Stimulated activated CD8-positive, alpha-beta memory T cell treated with anti-CD3 and anti-CD28 coated beads, Interleukin-7, amount 100 ng/mL, for 1 hour (primary cell): ENCODE data around the gene CLUH.
A peak's percentile ranks its signal among the peaks of the same experiment; 100 is the strongest.

Source experiments
- DNase-seq, 2 donors: peaks; one replicate each; pipeline ENCODE4 v3.0.0-alpha.2; 2020; ENCODE audit warnings: low read depth in 2 of 2

Gene CLUH, protein sequence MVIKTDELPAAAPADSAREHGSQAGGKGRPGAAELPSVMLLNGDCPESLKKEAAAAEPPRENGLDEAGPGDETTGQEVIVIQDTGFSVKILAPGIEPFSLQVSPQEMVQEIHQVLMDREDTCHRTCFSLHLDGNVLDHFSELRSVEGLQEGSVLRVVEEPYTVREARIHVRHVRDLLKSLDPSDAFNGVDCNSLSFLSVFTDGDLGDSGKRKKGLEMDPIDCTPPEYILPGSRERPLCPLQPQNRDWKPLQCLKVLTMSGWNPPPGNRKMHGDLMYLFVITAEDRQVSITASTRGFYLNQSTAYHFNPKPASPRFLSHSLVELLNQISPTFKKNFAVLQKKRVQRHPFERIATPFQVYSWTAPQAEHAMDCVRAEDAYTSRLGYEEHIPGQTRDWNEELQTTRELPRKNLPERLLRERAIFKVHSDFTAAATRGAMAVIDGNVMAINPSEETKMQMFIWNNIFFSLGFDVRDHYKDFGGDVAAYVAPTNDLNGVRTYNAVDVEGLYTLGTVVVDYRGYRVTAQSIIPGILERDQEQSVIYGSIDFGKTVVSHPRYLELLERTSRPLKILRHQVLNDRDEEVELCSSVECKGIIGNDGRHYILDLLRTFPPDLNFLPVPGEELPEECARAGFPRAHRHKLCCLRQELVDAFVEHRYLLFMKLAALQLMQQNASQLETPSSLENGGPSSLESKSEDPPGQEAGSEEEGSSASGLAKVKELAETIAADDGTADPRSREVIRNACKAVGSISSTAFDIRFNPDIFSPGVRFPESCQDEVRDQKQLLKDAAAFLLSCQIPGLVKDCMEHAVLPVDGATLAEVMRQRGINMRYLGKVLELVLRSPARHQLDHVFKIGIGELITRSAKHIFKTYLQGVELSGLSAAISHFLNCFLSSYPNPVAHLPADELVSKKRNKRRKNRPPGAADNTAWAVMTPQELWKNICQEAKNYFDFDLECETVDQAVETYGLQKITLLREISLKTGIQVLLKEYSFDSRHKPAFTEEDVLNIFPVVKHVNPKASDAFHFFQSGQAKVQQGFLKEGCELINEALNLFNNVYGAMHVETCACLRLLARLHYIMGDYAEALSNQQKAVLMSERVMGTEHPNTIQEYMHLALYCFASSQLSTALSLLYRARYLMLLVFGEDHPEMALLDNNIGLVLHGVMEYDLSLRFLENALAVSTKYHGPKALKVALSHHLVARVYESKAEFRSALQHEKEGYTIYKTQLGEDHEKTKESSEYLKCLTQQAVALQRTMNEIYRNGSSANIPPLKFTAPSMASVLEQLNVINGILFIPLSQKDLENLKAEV (N-terminal part only)

DNA sequence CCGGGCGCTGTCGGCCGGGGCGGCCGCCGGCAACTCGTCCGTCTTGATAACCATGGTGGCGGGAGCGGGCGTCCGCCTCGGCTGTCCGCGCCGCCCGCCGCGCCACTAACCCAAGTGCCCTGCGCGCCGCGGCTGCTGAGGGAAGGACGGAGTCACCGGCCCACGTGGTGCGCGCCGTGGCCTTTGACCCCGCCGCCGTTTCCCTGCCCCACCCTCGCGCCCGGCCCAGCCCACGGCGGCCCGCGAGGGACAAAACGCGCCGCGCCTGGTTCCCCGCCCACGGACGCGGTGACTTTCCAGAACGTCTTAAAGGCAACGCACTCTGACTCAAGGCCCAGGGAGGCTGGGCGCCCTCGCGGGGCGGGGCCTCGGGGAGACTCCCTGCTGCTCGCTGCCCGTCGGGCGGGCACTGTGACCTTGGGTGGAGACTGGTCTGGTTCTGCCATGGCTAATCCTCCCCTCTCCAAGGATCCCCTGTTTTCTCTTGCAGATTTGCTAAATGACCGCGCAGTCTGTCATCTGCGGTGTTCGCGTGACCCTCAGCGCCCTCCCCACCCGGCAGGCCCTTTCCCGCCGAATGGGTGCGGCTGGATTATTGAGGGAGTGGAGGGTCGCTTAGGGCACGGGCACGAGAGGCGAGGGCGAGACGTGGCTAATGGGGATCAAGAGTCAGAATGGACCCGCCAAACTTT is at the start of gene CLUH:
Gene CLUH (minus strand): TSS at position 157 of the 692 bp plus-strand sequence. CDS start 103 bp downstream, at position 54.
- peak; percentile 90 to 94 for DNase-seq

DNA sequence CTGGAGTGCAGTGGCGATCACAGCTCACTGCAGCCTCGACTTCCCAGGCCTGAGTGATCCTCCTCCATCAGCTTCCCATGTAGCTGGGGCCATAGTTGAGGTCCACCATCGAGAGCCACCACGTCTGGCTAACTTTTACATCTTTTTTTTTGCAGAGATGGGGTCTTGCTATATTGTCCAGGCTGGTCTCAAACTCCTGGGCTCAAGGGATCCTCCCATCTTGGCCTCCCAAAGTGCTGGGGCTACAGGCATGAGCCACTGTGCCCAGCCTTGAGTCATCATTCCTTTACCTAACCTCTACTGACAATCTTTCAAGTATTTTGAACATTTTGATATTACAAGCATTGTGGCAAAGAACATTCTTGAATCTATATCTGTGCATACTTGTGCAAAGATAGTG is 47.3 kb upstream of the CLUH start:
- no peak for DNase-seq

DNA sequence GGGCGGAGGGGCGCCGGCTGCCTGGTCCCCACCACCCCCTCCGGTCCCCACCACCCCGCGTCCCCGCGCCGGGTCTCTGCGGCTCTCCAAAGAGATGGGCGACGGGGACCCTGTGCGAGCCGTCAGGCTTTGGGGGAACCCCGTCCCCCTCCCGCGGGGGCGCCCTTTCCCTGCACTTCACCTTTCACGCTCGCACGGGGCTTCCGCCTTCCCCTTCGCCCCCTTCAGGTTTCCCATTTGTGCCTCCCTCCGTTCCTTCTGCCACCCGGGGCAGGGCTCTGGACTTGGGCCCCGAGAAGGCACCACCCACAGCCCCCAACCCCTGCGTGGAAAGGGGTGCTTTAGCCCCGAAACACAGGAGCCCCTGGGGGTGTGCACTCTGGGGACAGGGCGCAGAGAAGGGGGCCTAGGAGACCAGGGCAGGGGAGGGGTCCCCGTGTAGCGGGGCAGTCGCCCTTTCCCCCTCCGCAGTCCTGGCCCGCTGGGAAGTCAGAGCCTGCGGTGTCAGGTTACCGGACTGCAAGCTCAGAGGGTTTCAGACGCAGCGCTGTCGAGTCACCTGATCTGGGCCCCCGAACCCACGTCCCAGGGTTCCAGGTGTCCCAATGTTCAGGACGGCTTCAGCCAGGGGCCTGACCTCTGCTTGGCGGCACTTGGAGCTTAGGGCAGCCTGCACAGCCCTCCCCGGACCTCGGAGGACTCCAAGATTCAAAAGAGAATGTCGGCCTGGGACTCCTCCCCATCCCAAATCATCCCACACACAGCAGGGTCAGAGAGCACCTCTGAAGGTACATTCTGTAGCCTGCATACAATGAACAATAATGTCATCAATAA is 44.5 kb upstream of the CLUH start:
- DNase-seq: no peak

DNA sequence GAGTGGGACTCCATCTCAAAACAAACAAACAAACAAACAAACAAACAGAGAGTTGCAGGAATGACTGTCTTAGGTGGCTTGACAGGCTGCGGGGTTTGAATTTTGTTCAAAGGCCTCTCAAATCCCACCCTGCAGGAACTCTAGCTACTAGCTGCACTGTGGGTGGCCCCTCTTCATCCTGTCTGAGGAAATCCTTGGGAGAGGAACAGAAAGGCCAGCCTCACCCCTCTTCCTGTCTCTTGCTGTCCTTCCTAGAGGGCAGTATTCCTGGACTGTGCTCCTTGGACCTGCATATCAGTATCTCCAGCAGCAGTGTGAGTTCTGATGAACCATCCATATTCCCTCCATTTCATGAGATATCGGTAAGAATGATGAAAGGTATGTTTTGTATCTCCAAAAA is 39.9 kb upstream of the CLUH start:
- no peak for DNase-seq

DNA sequence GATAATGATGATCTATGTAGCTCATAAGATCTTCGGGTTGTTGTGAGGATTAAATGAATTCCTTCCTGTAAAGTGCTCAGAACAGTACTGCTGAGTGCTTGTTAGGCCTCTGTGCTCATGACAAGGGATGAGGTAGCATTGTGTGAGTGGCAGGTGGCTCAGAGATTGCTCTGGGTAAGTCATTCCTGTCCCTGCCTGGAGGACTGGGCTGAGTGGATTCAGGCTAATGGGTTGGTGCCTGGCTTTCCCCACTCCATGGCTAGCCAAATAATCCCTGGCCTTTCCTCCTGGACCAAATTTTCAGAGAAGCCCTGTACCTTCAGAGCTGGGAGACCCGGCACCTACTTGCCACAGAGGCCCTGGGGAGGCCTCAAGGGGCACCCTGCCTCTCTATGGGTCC is 39.2 kb upstream of the CLUH start:
- DNase-seq: no peak

DNA sequence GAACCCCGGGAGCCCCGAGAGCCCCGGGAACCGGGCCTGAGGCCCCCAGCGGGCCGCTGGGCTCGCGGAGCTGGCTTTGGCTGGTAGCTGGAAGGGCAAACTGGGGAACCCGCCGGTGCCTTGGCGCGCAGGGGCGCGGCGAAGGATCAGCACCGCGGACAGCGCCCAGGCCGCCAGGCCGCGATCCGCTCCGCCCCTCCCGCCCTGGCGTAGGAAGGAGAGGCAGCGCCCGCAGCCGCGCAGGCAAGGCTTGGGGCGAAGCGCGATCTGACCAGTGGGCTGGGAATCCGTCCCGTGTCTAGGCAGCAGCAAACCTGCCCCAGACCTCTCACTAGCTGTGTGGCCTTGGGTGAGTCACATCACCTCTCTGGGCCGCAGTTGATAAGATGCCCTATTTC is 38.2 kb upstream of the CLUH start:
- DNase-seq: peak; percentile 48 to 49

DNA sequence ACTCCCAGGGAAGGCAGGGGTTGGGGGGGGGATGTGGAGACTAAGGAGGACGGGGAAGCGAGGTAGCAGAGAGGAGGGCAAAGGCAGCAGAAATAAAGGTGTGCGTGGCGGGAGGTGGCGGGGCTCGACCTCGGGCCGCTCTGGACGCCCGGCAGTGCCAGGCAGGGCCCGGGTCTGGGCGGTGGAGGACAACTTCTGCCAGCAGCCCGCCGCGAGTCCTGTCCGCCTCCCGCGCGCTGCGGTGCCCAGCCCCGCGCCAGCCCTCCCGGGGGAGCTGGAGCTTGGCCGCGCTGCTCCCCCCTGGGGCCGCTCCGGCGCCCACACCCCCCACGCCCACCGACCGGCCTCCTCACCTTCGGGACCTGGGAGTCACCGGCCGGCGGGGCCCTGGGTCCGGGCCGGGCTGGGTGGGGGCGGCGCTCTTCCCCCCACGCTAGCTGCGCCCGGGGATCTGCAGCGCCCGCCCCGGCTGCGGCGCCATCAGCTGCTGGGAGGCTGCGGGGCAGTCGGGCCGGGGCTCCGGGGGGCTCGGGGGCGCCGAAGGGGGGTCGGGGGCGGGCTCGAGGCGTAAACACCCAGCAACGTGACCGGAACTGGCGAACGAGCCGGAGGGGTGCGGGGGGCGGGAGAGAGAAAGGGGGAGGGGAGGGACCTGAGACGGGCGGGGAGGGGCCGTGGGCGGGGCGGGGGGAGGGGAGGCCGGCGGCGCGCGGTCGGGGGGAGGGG is 37.7 kb upstream of the CLUH start, which contains the start of gene CCDC92B:
Gene CCDC92B (minus strand): TSS at position 595 of the 726 bp plus-strand sequence. CDS start 14,507 bp downstream, outside the sequence.
- DNase-seq: no peak

DNA sequence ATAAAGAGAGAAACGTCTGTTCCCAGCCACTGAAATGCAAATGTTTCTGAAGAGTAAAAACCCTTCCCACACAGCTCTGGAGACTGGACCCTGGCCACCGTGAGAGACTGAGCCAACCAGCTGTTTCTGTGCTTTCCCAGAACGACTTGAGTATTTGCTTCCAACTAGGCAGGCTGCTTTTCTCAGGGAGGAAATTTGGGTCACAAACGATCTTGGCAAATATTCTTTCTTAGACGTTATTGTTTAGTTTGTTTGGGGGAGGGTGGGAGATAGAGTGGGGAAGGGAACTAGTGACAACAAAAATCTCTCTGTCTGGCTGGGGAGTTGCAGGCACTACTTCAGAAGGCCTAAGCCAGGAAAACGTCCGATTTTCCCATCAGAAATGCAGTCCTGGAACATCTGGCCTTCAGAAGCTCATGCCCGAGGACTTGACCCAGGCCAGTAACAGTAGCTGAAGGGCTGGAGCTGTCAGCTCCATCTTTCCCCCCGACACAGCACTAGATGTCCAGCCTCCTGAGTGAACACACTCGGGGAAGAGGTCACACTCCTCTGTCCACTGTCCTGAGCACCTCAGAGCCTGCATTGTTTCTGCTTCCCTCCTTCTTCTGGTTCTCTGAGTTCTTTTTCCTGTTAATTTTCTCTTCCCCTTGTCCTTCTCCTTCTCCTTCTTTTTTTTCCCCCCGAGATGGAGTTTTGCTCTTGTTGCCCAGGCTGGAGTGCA is 33.9 kb upstream of the CLUH start:
- DNase-seq: no peak

DNA sequence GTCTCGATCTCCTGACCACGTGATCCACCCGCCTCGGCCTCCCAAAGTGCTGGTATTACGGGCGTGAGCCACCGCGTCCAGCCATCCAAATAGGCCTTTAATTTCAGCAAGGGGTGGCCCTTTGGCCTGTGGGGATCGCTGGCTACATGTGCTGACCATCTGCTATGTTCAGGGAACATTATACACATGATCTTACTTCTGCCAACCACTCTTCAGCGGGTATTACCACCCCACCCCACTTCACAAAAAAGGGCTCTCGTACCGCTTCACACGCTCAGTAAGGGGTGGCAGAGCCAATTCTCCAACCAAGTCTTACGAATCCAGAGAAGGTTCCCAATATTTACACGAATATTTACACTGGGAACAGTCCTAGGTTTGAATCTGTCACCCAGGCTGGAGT is 26.1 kb upstream of the CLUH start:
- no peak for DNase-seq

DNA sequence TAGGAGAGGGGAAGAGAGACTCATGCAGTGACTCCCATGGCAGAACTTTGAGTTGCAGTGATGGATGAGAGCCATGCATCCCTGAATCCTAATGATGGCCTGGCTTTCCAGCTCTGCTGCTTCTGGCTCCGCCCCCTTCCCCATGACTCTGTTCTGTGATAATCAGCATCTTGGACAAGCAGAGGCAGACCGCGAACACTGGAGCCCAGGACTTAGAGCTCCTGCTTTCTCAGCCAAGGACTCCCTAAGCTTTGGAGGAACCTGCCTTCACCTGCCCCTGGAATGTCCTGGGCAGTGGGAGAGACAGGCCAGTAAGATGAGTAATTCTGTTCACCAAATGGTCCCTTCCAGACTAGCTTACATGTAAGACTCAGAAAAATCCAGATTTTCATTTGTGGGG is 25.4 kb upstream of the CLUH start:
- no peak for DNase-seq

DNA sequence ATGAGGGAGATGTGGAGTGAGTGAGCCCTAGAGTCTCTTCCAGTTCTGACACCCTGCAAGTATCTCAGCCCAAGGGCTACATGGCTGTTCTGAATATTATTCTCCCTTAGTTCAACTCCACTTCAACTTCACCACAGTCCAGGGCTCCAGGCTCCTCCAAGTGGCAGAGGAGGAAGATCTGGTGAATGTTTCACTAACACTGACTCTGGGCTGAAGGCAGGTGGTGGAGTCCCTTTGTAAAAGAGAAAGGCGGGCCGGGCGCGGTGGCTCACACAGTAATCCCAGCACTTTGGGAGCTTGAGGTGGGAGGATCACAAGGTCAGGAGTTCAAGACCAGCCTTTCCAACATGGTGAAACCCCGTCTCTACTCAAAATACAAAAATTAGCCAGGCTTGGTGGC is 24.3 kb upstream of the CLUH start:
- DNase-seq: no peak

DNA sequence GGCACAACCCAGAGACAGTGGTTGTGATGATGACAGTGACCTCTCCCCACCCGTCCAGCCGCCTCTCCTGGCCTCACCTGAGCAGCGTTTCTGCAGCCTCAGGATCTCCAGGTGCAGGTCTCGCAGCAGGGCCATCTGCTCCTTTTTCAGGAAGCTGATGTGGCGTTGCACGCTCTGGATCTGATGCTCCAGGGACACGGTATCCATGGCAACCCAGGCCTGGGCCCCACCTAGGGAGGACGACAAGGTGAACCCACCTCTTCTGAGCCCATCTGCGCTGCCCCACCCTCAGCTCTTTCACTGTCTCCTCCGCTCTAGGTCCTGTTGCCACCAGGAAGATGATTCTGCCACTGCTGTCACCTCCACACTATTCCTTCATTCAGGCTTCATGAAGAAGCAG is 23.4 kb upstream of the CLUH start:
- DNase-seq: no peak

DNA sequence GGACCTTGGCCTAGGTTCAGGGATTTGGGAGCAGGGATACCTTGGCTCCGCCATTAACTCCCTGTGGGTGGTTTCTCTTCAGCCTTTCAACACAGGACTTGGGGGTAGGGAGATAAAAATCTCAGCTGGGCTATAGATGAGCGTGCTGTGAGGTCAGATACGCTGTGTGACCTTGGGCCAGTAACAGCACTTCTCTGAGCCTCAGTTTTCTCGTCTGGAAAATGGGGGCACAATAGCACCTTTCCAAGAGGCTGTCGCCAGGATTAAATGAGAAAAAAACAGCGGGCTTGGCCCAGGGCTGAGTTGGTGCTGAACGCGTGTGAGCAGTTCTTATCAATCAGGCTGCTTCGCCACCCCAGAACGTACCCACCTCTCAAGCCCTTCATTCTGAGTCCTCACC is 20.2 kb upstream of the CLUH start:
- DNase-seq: no peak

DNA sequence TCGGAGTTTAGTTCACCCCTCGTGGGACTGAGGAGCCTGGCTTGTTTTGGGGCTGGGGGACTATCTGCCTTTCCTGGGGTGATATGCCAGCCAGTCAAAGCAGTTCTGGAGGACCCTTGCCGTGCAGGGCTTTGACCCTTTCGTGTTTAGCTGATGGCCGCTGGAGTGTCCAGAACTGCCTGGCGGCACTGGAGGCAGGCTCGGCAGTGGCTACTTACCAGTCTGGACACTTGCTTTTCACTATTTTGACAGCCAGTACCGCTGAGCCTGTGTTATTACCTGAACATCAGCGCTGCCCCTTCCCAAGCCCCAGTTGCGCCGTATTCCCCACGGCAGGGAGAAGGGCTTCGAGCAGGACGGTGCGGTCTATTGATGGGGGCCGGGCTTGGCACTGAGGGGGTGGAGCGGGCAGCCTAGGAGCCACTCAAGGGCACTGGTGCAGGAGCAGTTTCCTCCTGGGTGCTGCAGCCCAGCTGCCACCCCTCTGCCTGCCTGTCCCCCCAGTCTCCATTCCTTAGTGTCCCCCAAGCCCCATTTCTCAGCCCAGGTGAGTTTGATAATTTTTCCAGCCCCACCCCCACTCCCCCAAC is 19.3 kb upstream of the CLUH start:
- DNase-seq: no peak

DNA sequence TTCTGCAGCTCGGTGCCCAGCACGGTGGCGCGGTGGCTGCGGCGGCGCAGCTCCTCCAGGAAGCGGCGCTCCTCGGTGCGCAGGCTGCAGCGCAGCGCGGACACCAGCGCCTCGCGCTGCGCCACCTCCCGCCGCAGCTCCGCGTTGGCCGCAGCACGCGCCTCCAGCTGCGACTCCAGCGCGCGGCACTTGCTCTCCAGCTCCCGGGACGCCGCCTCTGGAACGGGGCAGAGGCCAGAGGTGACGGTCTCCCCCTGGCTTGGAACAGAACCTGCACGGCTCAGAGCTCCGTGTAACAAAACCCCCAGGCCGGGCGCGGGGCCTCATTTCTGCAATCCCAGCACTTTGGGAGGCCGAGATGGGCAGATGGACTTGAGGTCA is 13.2 kb upstream of the CLUH start:
- no peak for DNase-seq

DNA sequence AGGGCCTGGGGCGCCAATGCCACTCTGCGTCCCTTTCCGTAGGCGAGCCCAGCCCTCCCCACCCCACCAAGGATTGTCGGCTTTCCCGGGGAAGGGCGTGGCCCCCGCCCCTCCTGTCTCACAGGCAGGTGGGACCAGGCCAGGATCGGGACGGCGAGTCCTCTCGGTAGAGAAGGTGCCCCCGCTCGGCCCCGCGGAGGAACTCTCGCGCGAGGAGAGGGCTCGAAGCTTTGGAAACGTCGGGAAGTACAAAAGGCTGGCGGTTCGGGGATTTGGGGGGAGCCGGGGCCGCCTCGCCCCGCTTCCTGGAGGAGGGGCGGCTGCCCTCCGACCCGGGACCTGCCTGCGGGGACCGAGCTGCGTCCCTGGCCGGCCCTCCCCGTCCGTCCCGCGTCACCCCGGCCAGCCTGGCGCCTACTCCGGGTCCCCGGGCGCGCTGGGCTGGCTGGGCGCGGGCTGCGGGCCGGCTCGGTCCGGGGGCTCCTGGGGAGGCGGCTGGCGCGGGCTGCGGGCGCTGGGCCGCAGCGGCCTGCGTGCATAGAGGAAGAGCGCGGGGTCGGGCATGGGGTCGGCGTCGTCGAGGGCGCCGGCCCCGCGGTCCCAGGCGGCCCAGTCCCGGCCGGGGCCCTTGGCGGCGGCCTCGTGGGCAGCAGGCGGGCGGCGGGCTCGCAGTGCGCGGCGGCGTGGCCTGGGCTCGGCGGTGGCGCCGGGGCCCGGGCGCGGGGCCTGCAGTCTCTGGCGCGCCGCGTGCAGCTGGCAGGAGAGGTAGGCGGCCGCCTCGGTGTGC is 12.6 kb upstream of the CLUH start:
- DNase-seq: no peak

DNA sequence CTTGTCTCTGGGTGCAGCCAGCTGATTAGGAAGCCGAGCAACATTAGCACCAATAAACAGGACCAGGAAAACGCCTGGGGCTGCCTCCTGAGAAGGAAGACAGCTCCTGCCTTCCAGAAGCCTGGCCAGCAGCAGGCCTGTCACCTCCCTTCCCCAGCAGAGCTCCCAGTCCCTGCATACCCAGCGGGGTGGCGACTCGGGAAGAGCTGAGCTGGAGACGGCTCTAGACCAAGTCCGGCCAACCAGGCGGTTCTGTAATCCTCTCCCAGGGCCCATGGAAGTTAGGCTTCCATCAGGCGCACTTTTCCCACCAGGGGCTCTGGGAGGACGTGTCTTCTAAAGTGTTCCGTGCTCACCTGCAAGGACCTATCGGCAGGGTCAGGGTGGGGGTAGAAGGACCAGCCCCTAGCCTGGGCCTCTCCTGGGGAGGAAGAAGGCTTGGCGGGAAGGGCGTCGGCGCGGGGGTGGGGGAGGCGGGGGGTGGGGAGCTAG is 12.0 kb upstream of the CLUH start:
- DNase-seq: no peak

DNA sequence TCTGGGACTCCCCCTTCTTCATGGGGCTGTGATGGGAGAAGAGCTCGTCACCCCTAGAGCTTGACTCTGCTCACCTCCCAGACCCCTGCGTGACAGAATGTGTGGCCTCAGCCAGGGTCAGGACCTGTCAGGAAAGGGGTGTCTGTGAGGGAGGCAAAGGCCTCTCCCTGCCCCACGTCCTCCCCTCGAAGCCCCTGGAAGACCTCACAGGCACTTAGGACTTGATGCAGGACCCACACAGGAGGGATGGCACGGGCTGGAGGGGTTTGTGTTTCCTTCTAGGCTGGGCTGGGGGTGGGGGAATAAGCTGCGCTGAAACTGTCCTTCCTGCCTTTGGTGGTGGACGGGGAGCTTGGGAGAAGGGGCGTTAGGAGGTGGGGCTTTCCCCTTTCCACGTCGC is 11.0 kb upstream of the CLUH start:
- no peak for DNase-seq
